ENCODE data around the gene ELOVL3.

DNA sequence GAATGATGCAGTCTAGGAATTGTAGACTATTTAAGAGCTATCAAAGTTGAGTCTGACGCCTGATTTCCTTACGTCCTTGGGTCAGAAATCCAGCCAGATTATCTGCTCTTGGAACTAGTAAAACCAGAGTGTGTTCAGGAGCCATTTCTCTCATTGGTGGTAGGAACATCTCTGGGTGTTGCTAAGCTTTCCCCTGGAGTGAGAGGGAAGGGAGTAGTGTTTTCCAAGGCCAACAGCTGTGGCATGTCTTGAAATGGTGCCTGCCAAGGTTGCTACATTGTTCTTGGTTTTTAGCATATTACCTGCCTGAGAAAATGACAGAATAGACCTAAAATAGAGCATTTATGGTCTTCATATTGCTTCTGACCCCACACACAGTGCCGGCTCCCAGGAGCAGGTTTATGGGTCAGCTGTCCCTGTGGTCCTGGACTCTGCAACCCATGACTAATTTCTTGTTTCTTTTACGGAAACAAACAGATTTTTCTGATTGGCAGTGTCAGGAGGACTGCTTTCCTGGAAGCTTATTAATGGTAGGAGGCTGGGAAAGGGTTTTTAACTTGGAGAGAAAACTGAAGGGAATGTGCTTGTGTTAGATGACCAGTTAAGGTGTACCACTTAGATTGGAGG is 36.8 kb downstream of the ELOVL3 start:
- TF ChIP-seq, protein P1, sequence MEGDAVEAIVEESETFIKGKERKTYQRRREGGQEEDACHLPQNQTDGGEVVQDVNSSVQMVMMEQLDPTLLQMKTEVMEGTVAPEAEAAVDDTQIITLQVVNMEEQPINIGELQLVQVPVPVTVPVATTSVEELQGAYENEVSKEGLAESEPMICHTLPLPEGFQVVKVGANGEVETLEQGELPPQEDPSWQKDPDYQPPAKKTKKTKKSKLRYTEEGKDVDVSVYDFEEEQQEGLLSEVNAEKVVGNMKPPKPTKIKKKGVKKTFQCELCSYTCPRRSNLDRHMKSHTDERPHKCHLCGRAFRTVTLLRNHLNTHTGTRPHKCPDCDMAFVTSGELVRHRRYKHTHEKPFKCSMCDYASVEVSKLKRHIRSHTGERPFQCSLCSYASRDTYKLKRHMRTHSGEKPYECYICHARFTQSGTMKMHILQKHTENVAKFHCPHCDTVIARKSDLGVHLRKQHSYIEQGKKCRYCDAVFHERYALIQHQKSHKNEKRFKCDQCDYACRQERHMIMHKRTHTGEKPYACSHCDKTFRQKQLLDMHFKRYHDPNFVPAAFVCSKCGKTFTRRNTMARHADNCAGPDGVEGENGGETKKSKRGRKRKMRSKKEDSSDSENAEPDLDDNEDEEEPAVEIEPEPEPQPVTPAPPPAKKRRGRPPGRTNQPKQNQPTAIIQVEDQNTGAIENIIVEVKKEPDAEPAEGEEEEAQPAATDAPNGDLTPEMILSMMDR (conservative IDR thresholded peaks at IDR 0.05; ENCODE audit: low read depth, low read length): no peak
- TF ChIP-seq CHD1 (IDR thresholded peaks at IDR 0.05; ENCODE audit: low read depth, low read length) (no peak), RAD21 (IDR thresholded peaks at IDR 0.05; ENCODE audit: low read length) (no peak), POLR2A (IDR thresholded peaks at IDR 0.05; ENCODE audit: low read depth, low read length) (no peak), MAFK (IDR thresholded peaks at IDR 0.05; ENCODE audit: low read depth, low read length) (no peak), CEBPB (IDR thresholded peaks at IDR 0.05; ENCODE audit: low read depth, low read length) (no peak), RFX5 (IDR thresholded peaks at IDR 0.05; ENCODE audit: low read depth, low read length) (no peak), BHLHE40 (IDR thresholded peaks at IDR 0.05; ENCODE audit: low read depth, low read length) (no peak), MAZ (IDR thresholded peaks at IDR 0.05; ENCODE audit: borderline replicate concordance, low read depth, low read length) (no peak), FOS (IDR thresholded peaks at IDR 0.05; ENCODE audit: low read depth, low read length) (no peak), SMC3 (IDR thresholded peaks at IDR 0.05; ENCODE audit: low read depth, low read length) (no peak)
- TF ChIP-seq, protein P2, sequence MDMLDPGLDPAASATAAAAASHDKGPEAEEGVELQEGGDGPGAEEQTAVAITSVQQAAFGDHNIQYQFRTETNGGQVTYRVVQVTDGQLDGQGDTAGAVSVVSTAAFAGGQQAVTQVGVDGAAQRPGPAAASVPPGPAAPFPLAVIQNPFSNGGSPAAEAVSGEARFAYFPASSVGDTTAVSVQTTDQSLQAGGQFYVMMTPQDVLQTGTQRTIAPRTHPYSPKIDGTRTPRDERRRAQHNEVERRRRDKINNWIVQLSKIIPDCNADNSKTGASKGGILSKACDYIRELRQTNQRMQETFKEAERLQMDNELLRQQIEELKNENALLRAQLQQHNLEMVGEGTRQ (IDR thresholded peaks at IDR 0.05; ENCODE audit: low read depth, low read length): no peak

Data from IMR-90 (cell line).